Fibroblast of lung (primary cell): ENCODE results near the gene RBM25. TPM values are rescaled to one million over a fixed set of nuclear protein-coding genes. Genes with fewer than 3 reads are reported as not detected.

Experiments used
- DNase-seq, 2 donors: peaks; one replicate each; pipeline versions ENCODE4 v3.0.0 to v3.0.0-alpha.2; 2010; ENCODE audit warnings: low read depth in 2 of 2
- H2AFZ ChIP-seq: 2 replicates; pipeline ENCODE4 v1.5.1; 2012; ENCODE audit warnings: low read length, control low read depth, inconsistent platforms
- H3K27ac ChIP-seq: 2 replicates; pipeline ENCODE4 v1.5.1; 2011; ENCODE audit warnings: low read length, control low read depth; ENCODE audit not compliant: insufficient read depth
- H3K27me3 ChIP-seq: 2 replicates; pipeline ENCODE4 v1.5.1; 2011; ENCODE audit warnings: mild to moderate bottlenecking, low read length; ENCODE audit not compliant: control insufficient read depth, insufficient read depth
- H3K36me3 ChIP-seq: 2 replicates; pipeline ENCODE4 v1.5.1; 2011; ENCODE audit warnings: low read length; ENCODE audit not compliant: control insufficient read depth, insufficient read depth
- H3K4me1 ChIP-seq: 2 replicates; pipeline ENCODE4 v1.5.1; 2011; ENCODE audit warnings: low read length; ENCODE audit not compliant: control insufficient read depth, insufficient read depth; ENCODE audit errors: extremely low read depth
- H3K4me2 ChIP-seq: 2 replicates; pipeline ENCODE4 v1.5.1; 2011; ENCODE audit warnings: low read length, control low read depth; ENCODE audit not compliant: insufficient read depth; ENCODE audit errors: extremely low read depth
- H3K4me3 ChIP-seq, 4 experiments: fragments of 200-600 bp in 1 of 4; sonication (generic) in 1 of 4; replicated peaks in 1 of 4; 2 replicates each; pipeline ENCODE4 v1.5.1; 2011 to 2016; ENCODE audit warnings: low read length in 4 of 4, low read depth in 3 of 4, mild to moderate bottlenecking in 3 of 4, control low read depth in 2 of 4, inconsistent platforms in 1 of 4, mixed read lengths in 1 of 4; ENCODE audit not compliant: insufficient read depth in 1 of 4; ENCODE audit errors: control extremely low read depth in 1 of 4
- H3K79me2 ChIP-seq: 2 replicates; pipeline ENCODE4 v1.5.1; 2012; ENCODE audit warnings: mild to moderate bottlenecking, low read length, inconsistent platforms; ENCODE audit not compliant: control insufficient read depth, insufficient read depth
- H3K9ac ChIP-seq: 2 replicates; pipeline ENCODE4 v1.5.1; 2011; ENCODE audit warnings: mild to moderate bottlenecking, low read length, control low read depth; ENCODE audit not compliant: insufficient read depth
- H3K9me3 ChIP-seq: 2 replicates; pipeline ENCODE4 v1.5.1; 2012; ENCODE audit warnings: low read depth, low read length; ENCODE audit not compliant: control insufficient read depth, insufficient read depth
- H4K20me1 ChIP-seq: 2 replicates; pipeline ENCODE4 v1.5.1; 2011; ENCODE audit warnings: low read length; ENCODE audit not compliant: control insufficient read depth, insufficient read depth; ENCODE audit errors: extremely low read depth
- CTCF ChIP-seq, 2 donors: IDR thresholded peaks in 1 of 2; conservative IDR thresholded peaks in 1 of 2; 1 replicate in 1 of 2; 2 replicates in 1 of 2; pipeline ENCODE4 v1.5.1; 2011 to 2012; ENCODE audit warnings: low read length in 2 of 2, control low read depth in 1 of 2, inconsistent platforms in 1 of 2, low read depth in 1 of 2, mild to moderate bottlenecking in 1 of 2
- EZH2 ChIP-seq: IDR thresholded peaks from 2 replicates; pipeline ENCODE4 v1.5.1; 2012; ENCODE audit warnings: low read length, control low read depth, mild to moderate bottlenecking; ENCODE audit errors: missing control alignments
- polyA plus RNA-seq, 2 donors: library from polyadenylated mRNA; depleted of rRNA in 1 of 2; stranded (reverse) in 1 of 2; unstranded in 1 of 2; fragments of >200 nt; gene quantifications; 2 replicates each; pipeline ENCODE4 v1.2.1, GENCODE V29; 2011 to 2012; ENCODE audit warnings: missing spikeins in 1 of 2
- total RNA-seq: library from RNA; depleted of rRNA; stranded (reverse); fragments of >200 nt; gene quantifications from 2 replicates; pipeline ENCODE4 v1.2.1, GENCODE V29; 2014

Gene RBM25
- total and polyA plus RNA-seq, 2 donors (not counting 1 experiment from before 2014, with no cell fraction given), result 25.4 to 42.5 TPM

- no peak overlapping the region for H3K4me2 ChIP-seq
- no peak overlapping the region for H3K4me3 ChIP-seq
- H2AFZ ChIP-seq, result no peak overlapping the region
- no peak for DNase-seq
- H3K79me2 ChIP-seq, result peaks cover 19% of the 10 kb centered on the region
- no peaks in the 10 kb centered on the region for H4K20me1 ChIP-seq
- no peaks in the 10 kb centered on the region for H3K9me3 ChIP-seq
- TF ChIP-seq CTCF (conservative IDR thresholded peaks at IDR 0.05 in 1 of 2, IDR thresholded peaks at IDR 0.05 in 1 of 2; ENCODE audit: low read depth in 1 of 2, low read length in 2 of 2) (no peak), EZH2 (no peak)
- no peaks in the 10 kb centered on the region for H3K27me3 ChIP-seq
- no peak overlapping the region for H3K27ac ChIP-seq
- no peaks in the 10 kb centered on the region for H3K4me1 ChIP-seq
- peaks cover 3% of the 10 kb centered on the region for H3K36me3 ChIP-seq
- H3K9ac ChIP-seq, result no peak overlapping the region
Observed at GRCh38 chr14:73091044-73091443, 32.7 kb downstream of the RBM25 start.

DNA sequence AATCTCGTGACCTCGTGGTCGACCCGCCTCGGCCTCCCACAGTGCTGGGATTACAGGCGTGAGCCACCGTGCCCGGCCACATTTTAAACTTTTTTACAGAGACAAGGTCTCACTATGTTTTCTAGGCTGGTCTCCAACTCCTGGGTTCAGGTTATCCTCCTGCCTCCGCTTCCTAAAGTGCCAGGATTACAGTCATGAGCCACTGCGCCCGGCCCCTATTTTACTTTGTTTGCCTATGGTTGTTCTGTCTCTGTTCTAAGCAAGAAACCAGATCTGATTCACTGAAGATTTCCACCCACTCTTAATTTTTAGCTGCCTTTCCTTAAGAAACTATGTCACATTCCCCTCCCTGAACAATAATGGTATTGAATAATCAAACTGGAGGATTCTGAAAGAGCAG is 39.1 kb downstream of the RBM25 start:
- no peak for TF ChIP-seq CTCF (conservative IDR thresholded peaks at IDR 0.05 in 1 of 2, IDR thresholded peaks at IDR 0.05 in 1 of 2; ENCODE audit: low read depth in 1 of 2, low read length in 2 of 2)
- no peak for TF ChIP-seq EZH2
- no peaks in the 10 kb centered on the region for H4K20me1 ChIP-seq
- peak in 1 of 2 donors; percentile 19 for DNase-seq
- H2AFZ ChIP-seq, result no peak overlapping the region
- no peaks in the 10 kb centered on the region for H3K27me3 ChIP-seq
- H3K4me2 ChIP-seq, result no peak overlapping the region
- no peaks in the 10 kb centered on the region for H3K9me3 ChIP-seq
- H3K4me1 ChIP-seq, result no peaks in the 10 kb centered on the region
- no peak overlapping the region for H3K4me3 ChIP-seq
- H3K27ac ChIP-seq, result no peak overlapping the region
- H3K36me3 ChIP-seq, result peaks cover 1% of the 10 kb centered on the region
- peaks cover 2% of the 10 kb centered on the region for H3K79me2 ChIP-seq
- no peak overlapping the region for H3K9ac ChIP-seq

DNA sequence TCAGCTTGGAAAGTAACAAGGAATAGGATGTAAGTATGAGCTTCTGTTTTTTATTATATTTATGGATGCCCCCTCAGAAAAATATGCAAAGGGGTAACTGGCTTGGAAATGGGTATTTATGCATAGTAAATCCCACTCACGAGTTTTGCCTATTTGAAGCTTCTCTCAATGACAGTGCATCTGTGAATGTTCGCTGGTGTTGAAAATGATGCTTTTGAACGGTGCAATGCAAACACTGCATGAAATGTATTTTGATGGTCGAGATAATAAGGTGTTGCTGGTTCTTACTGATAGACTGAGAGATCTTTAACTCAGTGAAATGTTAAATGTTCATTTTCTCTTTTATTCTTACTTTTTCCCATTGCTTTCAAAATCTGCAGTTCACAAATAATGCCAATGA is 42.0 kb downstream of the RBM25 start:
- H3K9ac ChIP-seq, result no peak overlapping the region
- DNase-seq, result no peak
- H3K4me1 ChIP-seq, result no peaks in the 10 kb centered on the region
- H3K4me3 ChIP-seq, result no peak overlapping the region
- H2AFZ ChIP-seq, result no peak overlapping the region
- no peaks in the 10 kb centered on the region for H4K20me1 ChIP-seq
- no peaks in the 10 kb centered on the region for H3K9me3 ChIP-seq
- peaks cover 3% of the 10 kb centered on the region for H3K36me3 ChIP-seq
- no peaks in the 10 kb centered on the region for H3K27me3 ChIP-seq
- H3K4me2 ChIP-seq, result no peak overlapping the region
- peaks cover 2% of the 10 kb centered on the region for H3K79me2 ChIP-seq
- H3K27ac ChIP-seq, result no peak overlapping the region
- TF ChIP-seq EZH2 (no peak), CTCF (conservative IDR thresholded peaks at IDR 0.05 in 1 of 2, IDR thresholded peaks at IDR 0.05 in 1 of 2; ENCODE audit: low read depth in 1 of 2, low read length in 2 of 2) (no peak)
